GM21825 (cell line): ENCODE results near the gene CFAP74.

Experiments used
- ATAC-seq: cut with Tn5 transposase; IDR thresholded peaks from one replicate; pipeline ENCODE4 v1.9.1; 2021; ENCODE audit warnings: mild to moderate bottlenecking, moderate library complexity; ENCODE audit not compliant: unreplicated experiment

The CFAP74 gene

DNA sequence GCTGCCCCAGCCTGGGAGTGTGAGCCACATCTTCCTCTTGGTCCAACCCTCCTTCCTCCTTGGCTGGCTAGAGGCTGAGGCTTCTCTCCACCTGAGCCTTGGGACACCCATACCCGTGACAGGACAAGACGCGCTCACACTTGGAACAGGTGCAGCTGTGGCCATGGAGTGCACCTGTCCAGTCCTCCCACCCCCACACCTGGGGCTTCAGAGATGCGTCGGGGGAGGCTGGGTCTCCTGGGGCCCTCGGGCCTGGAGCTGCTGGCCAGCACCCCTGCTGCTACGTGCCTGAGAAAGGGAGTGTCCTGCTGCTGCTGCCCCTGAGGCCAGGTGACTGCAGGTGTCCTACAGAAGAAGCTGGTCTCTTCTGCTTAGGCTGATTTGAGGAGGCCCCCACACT, 47.5 kb downstream of the CFAP74 start:
- ATAC-seq, result no peak

- no peak for ATAC-seq
These were observed 47.9 kb downstream of the CFAP74 start for GRCh38 chr1:1955621-1956094.

- no peak for ATAC-seq
These were observed 48.6 kb downstream of the CFAP74 start for GRCh38 chr1:1954831-1955441.

DNA sequence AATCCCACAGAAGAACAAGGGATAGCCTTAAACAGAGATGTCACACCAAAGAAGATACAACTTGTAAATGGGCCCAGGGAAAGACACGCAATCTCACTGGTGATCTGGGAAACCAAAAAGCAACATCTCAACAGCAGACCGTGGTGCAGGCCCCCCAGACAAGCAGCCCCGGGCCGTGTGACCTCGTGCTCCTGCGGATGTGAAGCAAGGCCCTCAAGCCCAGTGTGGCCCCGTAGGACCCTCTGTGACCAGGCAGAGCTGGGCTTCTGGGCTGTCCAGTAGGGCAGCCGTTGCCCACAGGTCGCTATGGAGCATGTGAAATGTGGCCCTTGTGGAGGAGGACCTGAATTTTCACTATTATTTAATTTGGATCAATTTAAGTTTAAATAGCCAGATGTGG, 49.6 kb downstream of the CFAP74 start:
- no peak for ATAC-seq

- ATAC-seq, result no peak
These were observed 52.6 kb downstream of the CFAP74 start for GRCh38 chr1:1950940-1951339.

- ATAC-seq, result no peak
These were observed 54.8 kb downstream of the CFAP74 start for GRCh38 chr1:1948783-1949182.

GRCh38 chr1:1947493-1947892, 56.1 kb downstream of the CFAP74 start:
- no peak for ATAC-seq

DNA sequence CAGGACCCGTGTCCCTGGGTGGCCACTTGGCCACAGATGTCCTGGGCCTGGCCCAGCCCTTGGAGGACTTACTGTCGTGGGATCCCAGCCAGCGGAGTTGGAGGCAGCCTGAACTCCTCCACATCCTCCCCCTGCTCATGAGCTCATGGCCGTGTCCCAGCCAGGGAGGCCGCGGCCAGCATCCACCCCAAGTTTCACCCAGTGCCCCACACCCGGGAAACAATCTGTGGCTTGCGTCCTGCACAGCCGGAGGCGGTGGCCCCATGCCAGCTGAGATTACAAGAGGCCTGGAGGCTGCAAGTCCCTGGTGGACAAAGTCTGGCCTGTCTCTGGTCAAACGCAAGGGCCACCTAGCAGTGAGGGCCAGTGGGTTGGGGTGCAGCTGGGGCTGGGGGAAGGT, 57.0 kb downstream of the CFAP74 start:
- no peak for ATAC-seq

DNA sequence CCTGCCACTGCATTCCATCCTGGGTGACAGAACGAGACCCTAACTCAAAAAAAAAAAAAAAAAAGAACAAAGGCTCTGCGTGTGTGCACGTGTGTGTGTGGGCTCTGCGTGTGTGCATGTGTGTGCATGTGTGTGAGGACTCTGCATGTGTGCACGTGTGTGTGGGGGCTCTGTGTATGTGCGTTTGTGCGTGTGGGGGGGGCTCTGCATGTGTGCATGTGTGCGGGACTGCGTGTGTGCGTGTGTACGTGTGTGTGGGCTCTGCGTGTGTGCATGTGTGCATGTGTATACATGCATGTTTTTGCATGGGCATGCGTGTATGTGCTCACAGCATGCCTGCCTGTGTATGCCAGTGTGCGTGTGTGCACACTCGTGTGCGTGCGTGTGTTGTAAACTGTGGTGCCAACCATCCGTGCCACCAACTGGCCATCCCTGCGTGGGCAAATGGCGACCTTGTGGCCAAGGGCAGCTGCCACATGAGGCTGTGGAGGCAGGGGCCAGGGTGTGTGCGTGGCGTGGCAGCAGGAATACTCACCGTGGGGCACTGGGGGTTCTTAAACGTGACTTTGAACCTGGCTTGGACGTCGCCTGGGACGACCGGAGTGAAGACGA, 57.7 kb downstream of the CFAP74 start:
- no peak for ATAC-seq

DNA sequence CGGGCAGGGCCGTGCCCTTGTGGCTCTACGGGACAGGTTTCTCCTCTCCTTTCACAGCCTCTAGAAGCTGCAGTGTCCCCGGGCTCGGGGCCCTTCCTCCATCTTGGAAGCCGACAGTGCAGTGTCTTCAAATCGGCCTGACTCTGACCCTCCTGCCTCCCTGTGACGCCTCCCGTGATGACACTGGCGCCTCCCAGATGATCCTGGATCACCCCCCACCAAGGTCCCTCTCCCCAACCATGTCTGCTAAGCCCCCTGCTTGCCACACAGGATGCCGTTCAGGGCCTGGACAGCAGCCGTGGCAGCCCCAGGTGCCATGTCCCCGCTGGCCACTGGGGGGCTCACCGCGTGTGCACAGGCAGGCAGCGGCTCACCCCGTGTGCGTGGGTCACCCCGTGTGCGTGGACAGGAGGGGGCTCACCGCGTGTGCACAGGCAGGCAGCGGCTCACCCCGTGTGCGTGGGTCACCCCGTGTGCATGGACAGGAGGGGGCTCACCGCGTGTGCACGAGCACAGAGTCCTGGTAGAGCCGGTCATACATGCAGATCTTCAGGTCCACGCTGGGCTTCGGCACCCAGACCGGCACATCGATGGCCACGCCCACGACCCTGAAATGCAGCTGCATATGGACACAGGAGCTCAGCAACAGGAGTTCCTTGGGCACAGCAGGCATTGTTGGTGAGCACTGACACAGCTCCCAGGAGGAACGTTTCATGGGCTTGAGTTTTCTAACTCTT, 59.6 kb downstream of the CFAP74 start:
- no peak for ATAC-seq

DNA sequence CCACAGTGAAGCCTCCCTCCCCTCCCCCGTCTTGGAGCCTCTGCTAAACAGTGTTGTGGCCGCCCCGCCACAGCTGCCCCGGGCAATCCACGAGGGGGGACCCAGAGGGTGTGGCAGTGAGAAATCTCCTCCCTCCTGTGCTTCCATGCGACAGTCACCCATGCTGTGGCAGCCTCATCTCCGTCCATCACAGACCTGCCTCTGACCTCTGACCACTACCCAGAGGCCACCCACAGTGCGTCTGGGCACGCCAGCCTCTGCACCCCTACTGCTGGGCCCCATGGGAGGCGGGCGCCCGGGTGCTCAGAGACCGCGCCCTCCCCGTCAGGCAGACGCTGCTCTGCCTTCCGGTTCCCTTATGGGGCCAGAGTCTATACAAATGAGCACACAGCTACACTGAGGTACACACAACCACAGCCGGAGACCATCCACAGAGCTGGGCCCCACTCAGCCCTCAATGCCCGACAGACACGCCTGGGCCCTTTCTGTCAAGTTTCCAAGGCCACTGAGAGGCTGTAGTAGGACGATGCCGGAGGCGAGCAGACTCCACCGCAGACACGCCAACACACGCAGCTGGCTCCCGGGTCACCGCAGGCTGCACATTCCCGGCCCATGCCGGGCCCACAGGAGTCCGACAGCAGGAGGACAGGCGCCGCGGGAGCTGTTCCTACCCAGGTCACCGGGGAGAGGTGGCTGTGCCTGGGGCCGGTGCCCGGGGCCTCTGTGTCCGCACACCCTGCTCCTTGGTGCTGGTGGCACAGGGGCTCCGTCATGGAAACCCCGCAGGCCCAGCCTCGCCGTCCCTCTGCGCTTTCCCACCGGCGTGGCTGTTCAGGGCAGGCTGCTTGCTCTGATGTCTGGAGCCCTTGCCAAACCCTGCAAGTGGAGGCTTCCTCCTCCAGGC, 60.6 kb downstream of the CFAP74 start:
- no peak for ATAC-seq

GRCh38 chr1:1941868-1942752, 61.5 kb downstream of the CFAP74 start:
- ATAC-seq, result no peak

DNA sequence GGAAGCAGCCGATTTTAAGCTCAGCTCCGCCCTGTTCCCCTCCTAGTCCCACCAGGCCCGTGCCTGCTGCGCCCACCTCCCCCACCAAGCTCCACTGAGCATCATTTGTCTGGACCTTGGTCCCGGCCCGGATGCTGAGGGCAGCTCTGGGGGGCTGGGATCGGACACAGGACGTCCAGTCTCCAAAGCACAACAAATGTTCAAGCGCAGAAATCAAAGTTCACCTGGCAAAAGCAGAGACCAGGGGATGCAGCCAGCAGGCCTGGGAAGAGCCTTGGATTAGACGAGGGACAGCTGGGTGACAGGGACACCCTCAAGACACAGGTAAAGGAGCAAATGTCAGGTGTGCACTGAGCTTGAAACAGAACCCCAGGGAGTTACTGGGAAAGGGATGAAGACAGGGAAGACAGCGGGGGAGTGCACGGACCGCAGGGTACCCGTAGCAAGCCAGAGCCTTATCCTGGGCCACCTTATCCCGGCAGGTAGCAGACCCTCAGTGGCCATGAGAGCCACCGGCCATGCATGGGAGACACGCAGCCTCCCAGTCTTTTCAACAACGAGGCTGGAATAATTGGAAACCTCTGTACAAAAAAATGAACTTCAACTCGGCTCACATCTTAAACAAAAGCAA, 62.3 kb downstream of the CFAP74 start:
- no peak for ATAC-seq

GRCh38 chr1:1940123-1940425, 63.5 kb downstream of the CFAP74 start:
- no peak for ATAC-seq

DNA sequence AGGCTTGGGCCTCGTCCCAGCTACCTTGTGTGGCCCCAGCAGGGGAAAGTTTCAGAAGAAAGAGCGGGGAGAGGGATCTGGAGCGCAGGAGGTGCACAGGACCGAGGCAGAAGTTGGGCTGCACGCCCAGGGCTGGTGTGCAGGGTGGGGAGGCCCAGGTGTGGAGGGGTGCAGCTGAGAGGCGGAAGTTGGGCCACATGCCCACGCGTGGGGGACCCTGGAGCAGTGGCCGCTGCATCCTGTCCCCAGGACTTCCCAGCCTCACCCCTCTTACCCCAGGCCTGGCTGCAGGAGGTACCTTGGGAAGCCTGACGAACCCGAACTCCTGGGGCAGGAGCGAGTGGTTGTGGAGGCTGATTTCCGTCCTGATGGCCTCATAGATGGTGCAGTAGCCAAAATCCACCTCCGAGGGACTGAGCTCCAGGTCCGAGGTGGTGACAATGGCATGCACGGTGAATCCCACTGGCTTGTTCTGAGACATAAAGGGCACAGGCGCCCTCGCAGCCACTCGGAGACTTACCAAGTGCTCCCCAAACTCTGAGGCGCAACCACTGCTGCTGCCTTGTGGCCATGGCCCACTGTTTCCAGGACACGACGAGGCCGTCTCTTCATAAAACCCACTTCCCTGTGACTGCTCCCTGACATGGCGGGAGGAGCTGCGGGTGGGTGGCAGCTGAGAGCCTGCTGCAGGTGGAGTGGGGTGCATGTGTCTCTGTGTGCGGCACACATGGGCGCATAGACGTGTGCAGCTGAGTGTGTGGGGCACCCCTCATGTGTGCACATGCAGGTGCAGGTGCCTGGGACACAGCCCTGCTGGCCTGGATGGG, 64.1 kb downstream of the CFAP74 start:
- no peak for ATAC-seq

GRCh38 chr1:1938613-1939295, 64.8 kb downstream of the CFAP74 start:
- ATAC-seq, result no peak

DNA sequence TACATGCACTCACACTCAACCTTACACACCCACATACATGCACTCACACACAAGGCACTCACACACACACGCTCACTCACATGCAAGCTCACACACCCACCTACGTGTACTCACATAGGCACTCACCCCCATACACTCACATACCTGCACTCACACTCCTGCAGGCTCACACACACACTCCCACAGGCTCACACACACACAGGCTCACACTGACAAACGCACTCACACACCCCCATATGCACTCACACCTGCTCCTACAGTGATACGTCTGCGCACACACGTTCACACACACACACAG, 65.4 kb downstream of the CFAP74 start:
- ATAC-seq, result no peak

GRCh38 chr1:1937549-1938275, 65.9 kb downstream of the CFAP74 start:
- ATAC-seq, result no peak
